Caco-2 (cell line): ENCODE results near the gene ELF2. TPM values are rescaled to one million over a fixed set of nuclear protein-coding genes. Genes with fewer than 3 reads are reported as not detected.
A peak's percentile ranks its signal among the peaks of the same experiment; 100 is the strongest.

Source experiments
- BruUV-seq: library from RNA; stranded (reverse); fragments of 400-500 nt; replicated peaks from 2 replicates; lab custom pipeline; 2021; lab: Mats Ljungman, UMichigan
- CTCF ChIA-PET: fragments of 300-600 bp; sonication (Branson Sonifier 250); formaldehyde crosslinking; loops from one replicate; lab custom pipeline; 2022; ENCODE audit warnings: antibody characterized with exemption; lab: Charles Lee
- POLR2A ChIA-PET: fragments of 300-600 bp; sonication (Branson Sonifier 250); formaldehyde crosslinking; loops from one replicate; lab custom pipeline; 2022; ENCODE audit warnings: antibody characterized with exemption; lab: Charles Lee
- DNase-seq, 2 experiments: peaks; one replicate each; pipeline versions ENCODE4 v3.0.0 to v3.0.0-alpha.2; 2020 to 2022
- H3K27me3 ChIP-seq: replicated peaks from 2 replicates; pipeline ENCODE4 v1.6.0; 2011; ENCODE audit warnings: low read length; ENCODE audit not compliant: control insufficient read depth, insufficient read depth
- H3K36me3 ChIP-seq: 2 replicates; pipeline ENCODE4 v1.5.1; 2011; ENCODE audit warnings: low read length; ENCODE audit not compliant: control insufficient read depth, insufficient read depth
- H3K4me1 ChIP-seq: fragments of 250-450 bp; sonication (Bioruptor Pico); 2 replicates; pipeline ENCODE4 v1.5.1; 2020; ENCODE audit warnings: mild to moderate bottlenecking
- H3K4me3 ChIP-seq: 2 replicates; pipeline ENCODE4 v1.5.1; 2011; ENCODE audit warnings: low read depth, mild to moderate bottlenecking, control low read depth, low read length
- H3K9me3 ChIP-seq: fragments of 250-450 bp; sonication (Bioruptor Pico); 2 replicates; pipeline ENCODE4 v1.5.1; 2020; ENCODE audit warnings: mild to moderate bottlenecking, moderate library complexity
- H3K27ac Mint-ChIP-seq: one replicate; pipeline ENCODE4 v1.8.0; 2022; ENCODE audit warnings: mixed read lengths; ENCODE audit not compliant: unreplicated experiment
- H3K27me3 Mint-ChIP-seq: one replicate; pipeline ENCODE4 v1.8.0; 2022; ENCODE audit warnings: mixed read lengths; ENCODE audit not compliant: insufficient read depth, unreplicated experiment
- H3K36me3 Mint-ChIP-seq: one replicate; pipeline ENCODE4 v1.8.0; 2022; ENCODE audit warnings: mild to moderate bottlenecking, mixed read lengths; ENCODE audit not compliant: insufficient read depth, unreplicated experiment
- H3K4me1 Mint-ChIP-seq: one replicate; pipeline ENCODE4 v1.8.0; 2022; ENCODE audit warnings: low read depth, mixed read lengths; ENCODE audit not compliant: unreplicated experiment
- H3K4me3 Mint-ChIP-seq: one replicate; pipeline ENCODE4 v1.8.0; 2022; ENCODE audit warnings: mild to moderate bottlenecking, moderate library complexity, mixed read lengths; ENCODE audit not compliant: unreplicated experiment
- H3K9me3 Mint-ChIP-seq: one replicate; pipeline ENCODE4 v1.8.0; 2022; ENCODE audit warnings: mixed read lengths; ENCODE audit not compliant: unreplicated experiment
- CTCF ChIP-seq, 2 experiments: fragments of 200-600 bp in 1 of 2; IDR thresholded peaks; 1 replicate in 1 of 2; 2 replicates in 1 of 2; pipeline versions ENCODE4 v1.5.1 to v1.8.0; 2011 to 2022; ENCODE audit warnings: antibody characterized with exemption in 1 of 2, control low read depth in 1 of 2, inconsistent platforms in 1 of 2, low read depth in 1 of 2, low read length in 1 of 2, mild to moderate bottlenecking in 1 of 2, moderate library complexity in 1 of 2; ENCODE audit not compliant: insufficient read depth in 1 of 2, severe bottlenecking in 1 of 2, unreplicated experiment in 1 of 2
- intact Hi-C: fragments of 100-400 bp; cut with micrococcal nuclease; formaldehyde crosslinking; loops from one replicate; pipeline ENCODE4 v1.10.0; 2022; ENCODE audit not compliant: unreplicated experiment
- total RNA-seq: library from RNA; stranded (reverse); gene quantifications from 2 replicates; pipeline ENCODE4 v1.2.3, GENCODE V29; 2022

Gene ELF2
- total RNA-seq, 1 experiment from 2014 or later = 53.2 TPM

- Mint-ChIP-seq H3K9me3 (no peaks in the 10 kb centered on the region), H3K4me3 (peak overlapping the region; percentile 87), H3K27me3 (no peaks in the 10 kb centered on the region), H3K27ac (peak overlapping the region; percentile 92), H3K4me1 (peaks cover 6% of the 10 kb centered on the region), H3K36me3 (peaks cover 18% of the 10 kb centered on the region)
- DNase-seq = peak; percentile 96 to 97
- Histone ChIP-seq H3K9me3 (no peaks in the 10 kb centered on the region), H3K27me3 (no peaks in the 10 kb centered on the region), H3K36me3 (no peaks in the 10 kb centered on the region), H3K4me3 (peak overlapping the region; percentile 84), H3K4me1 (peaks cover 13% of the 10 kb centered on the region; the same call in 1 of the 2 replicates)
- TSS peak; percentile 80 for BruUV-seq
- POLR2A ChIA-PET = interaction anchor here (0.6 to 3.2 kb wide), 17 partner anchors 10 to 936 kb away, joined by 3 to 44 read pairs (median 3); partner anchors contain the start of genes NAA15, NDUFC1, NOCT and SLC7A11
- CTCF ChIA-PET = interaction anchor here (0.6 to 2.9 kb wide), 6 partner anchors 9 to 148 kb away, joined by 3 to 13 read pairs (median 9); no protein-coding TSS in a partner anchor
- no peak for TF ChIP-seq CTCF (IDR thresholded peaks at IDR 0.05; ENCODE audit: insufficient read depth in 1 of 2, low read depth in 1 of 2, low read length in 1 of 2, severe bottlenecking in 1 of 2, unreplicated experiment in 1 of 2)
- intact Hi-C loops = loop anchor here (1.0 to 2.0 kb wide), 5 partner anchors 25 to 275 kb away; partner anchors contain the start of gene NAA15
Measured at GRCh38 chr4:139177869-139178619, 1.0 kb upstream of the ELF2 start.

GRCh38 chr4:139176302-139177048 lies 543 bp downstream of the ELF2 start:
- POLR2A ChIA-PET = interaction anchor here (0.5 to 3.2 kb wide), 11 partner anchors 9 to 278 kb away, joined by 3 to 44 read pairs (median 3); partner anchors contain the start of genes NAA15 and NDUFC1
- peak overlapping the region; percentile 84 for H3K4me3 ChIP-seq
- TF ChIP-seq CTCF (IDR thresholded peaks at IDR 0.05; ENCODE audit: insufficient read depth in 1 of 2, low read depth in 1 of 2, low read length in 1 of 2, severe bottlenecking in 1 of 2, unreplicated experiment in 1 of 2) = no peak
- Mint-ChIP-seq H3K4me3 (peak overlapping the region; percentile 87), H3K27me3 (no peaks in the 10 kb centered on the region), H3K4me1 (peaks cover 6% of the 10 kb centered on the region), H3K9me3 (no peaks in the 10 kb centered on the region), H3K36me3 (peaks cover 18% of the 10 kb centered on the region), H3K27ac (peak overlapping the region; percentile 92)
- H3K27me3 ChIP-seq = no peaks in the 10 kb centered on the region
- H3K36me3 ChIP-seq = no peaks in the 10 kb centered on the region
- CTCF ChIA-PET = interaction anchor here (0.9 to 2.9 kb wide), 6 partner anchors 9 to 146 kb away, joined by 3 to 13 read pairs (median 8); partner anchors contain the start of gene NAA15
- no TSS peak for BruUV-seq
- H3K4me1 ChIP-seq = peaks cover 13% of the 10 kb centered on the region; the same call in 1 of the 2 replicates
- peak; percentile 85 for DNase-seq
- intact Hi-C loops = loop anchor here (1.0 to 2.0 kb wide), 2 partner anchors 78 to 125 kb away; partner anchors contain the start of gene NAA15
- no peaks in the 10 kb centered on the region for H3K9me3 ChIP-seq
